Renal cortical epithelial cell (primary cell): ENCODE measurements around the gene TUBB1. TPM values are rescaled to one million over a fixed set of nuclear protein-coding genes. Genes with fewer than 3 reads are reported as not detected.
"Not testable (repeated sequence)": the region's sequence is repeated elsewhere in the genome, so short reads cannot be mapped to it uniquely, and the experiment has no call there.

Source experiments
- DNase-seq: peaks from one replicate; pipeline ENCODE4 v3.0.0-alpha.2; 2011; ENCODE audit warnings: low read depth
- total RNA-seq: library from RNA; depleted of rRNA; stranded (reverse); fragments of >200 nt; gene quantifications from 2 replicates; pipeline ENCODE4 v1.2.3, GENCODE V29; 2014

TUBB1 gene
- total RNA-seq, 1 donor from 2014 or later: not detected

GRCh38 chr20:59020938-59021551 lies 1.8 kb downstream of the TUBB1 start:
- DNase-seq: peak; percentile 66

GRCh38 chr20:59022754-59023153 lies 3.5 kb downstream of the TUBB1 start:
- no peak for DNase-seq

DNA sequence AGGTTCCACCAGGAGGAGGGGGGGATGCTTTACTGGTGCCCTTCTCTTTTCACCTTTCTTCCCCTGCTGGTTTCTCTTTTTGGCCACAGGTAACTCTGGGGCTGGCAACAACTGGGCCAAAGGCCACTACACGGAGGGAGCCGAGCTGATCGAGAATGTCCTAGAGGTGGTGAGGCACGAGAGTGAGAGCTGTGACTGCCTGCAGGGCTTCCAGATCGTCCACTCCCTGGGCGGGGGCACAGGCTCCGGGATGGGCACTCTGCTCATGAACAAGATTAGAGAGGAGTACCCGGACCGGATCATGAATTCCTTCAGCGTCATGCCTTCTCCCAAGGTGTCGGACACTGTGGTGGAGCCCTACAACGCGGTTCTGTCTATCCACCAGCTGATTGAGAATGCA lies 4.4 kb downstream of the TUBB1 start:
- no peak for DNase-seq

- no peak for DNase-seq
These were observed 4.9 kb downstream of the TUBB1 start for GRCh38 chr20:59024111-59024530.

DNA sequence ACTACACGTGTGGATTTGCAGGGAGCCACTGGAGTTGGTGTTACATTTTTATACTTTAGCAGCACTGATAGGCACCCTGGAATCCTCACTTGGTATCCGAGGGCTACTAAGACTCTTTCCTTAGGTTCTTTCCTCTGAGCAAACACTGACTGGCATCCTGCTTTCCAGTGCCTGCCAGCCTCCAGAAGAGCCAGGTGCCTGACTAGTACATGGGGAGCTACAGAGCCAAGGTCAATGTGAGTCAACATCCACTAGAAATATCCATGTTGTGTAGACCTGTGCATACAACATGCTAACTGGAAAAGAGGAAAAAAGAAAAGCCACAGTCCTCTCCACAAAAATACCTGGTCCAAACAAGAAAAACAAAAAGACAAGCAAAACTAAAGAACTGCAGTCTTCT lies 5.9 kb downstream of the TUBB1 start:
- DNase-seq: no peak

DNA sequence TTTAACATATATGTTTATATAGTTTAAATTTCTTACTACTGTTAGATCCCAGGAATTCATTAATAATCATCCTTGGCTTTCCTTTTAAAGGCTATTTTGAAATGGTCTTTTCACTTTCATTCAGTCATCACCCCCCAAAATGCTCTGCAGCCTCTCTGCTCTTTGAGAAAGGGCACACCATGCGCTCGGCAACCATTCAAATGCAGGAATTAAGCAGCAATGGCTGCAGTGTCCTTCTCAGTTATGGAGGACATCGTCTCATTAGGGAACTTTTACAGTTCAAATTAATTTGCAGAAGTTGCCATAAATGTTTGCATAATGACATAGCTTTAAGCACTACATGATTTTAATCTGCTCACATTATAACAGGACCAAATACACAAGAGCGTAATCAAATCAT lies 6.3 kb downstream of the TUBB1 start:
- DNase-seq: no peak

DNA sequence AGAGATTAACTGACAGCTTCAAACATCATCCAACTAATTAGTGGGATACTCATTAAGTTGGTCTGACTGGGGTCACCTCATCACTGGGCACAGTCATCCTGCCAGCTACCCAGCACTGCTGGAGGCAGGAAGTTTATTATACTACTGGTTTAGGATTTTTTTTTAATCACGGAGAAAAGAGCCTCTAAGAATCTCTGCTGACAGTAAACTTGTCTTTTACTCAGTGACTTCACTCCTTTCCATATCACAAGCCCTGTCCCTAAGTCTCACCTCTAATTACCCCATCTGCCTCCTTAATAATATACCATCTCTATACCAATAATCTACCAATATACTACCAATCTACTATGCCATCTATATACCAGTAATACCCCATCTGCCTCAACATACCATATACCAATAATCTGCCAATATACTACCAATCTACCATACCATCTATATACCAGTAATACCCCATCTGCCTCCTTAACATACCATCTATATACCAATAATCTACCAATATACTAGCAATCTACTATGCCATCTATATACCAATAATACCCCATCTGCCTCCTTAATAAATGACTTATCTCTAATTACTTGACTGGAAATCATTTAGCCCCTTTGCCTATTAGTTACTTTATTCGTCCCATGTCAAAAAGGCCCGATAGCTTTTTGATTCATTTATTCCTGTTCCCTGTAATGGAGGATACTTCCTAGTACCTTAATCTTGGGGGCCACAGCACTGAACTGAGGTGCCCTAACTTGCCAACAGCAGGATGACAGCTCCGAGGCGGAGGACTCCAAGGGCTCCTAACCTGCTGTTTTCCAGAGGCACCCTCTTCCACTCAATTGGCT lies 7.9 kb downstream of the TUBB1 start:
- DNase-seq: no peak

- DNase-seq: peak; percentile 38
These were observed 8.6 kb downstream of the TUBB1 start for GRCh38 chr20:59027741-59028320.

DNA sequence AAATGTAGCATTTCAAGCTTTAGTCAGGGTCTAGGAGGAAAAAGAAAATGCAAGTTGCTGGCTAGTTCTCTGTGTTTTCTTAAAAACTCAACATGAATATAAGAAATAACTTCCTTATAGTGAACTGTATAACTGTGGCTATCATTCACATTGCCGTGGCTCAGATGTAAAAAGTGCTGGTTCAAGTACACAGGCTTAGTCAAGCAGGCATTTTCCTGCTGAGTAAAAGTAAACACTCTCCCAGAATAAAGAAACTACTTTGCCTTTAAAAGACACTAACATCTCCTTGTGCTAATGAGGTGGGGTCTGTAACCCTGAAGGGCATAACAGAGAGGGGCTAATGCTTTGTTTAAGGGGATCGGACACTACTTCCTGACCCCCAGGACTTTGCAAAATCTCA lies 9.6 kb downstream of the TUBB1 start:
- DNase-seq: peak; percentile 37

DNA sequence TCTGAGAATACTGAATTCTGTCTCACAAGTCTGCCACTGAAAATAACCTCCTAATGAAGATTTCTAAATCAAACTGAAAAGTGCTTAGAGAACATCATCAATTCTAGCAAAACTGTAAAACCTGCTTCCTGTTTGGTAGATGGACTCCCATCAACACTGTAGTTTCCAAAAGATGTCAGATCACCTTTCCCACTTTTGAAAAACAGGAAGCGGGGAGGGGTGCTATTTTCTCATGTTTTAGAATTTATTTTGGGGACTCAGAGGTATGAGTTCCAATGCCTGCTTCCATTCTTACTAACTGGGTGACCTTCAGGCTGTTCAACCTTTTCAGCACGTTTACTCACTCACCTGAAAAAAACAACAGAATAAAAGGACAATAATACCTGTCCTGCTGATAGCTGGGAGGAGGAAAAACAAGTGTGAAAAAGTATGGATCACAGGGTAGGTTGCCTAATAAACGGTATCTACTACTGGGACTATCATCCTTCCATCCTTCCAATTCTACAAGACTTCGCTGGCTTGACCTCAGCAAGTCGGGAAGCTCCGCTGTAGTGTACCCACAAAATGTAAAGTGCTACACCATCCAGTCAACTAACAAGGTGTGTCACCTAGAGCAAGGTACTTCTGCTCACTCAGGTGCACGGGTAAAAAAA lies 11.8 kb downstream of the TUBB1 start:
- DNase-seq: no peak

GRCh38 chr20:59031564-59032022 lies 12.4 kb downstream of the TUBB1 start:
- DNase-seq: no peak

GRCh38 chr20:59032023-59032712 lies 12.9 kb downstream of the TUBB1 start, which contains the start of gene ATP5F1E:
Gene ATP5F1E (minus strand): TSS chr20:59032335. CDS start chr20:59032251, 84 bp downstream.
- DNase-seq: peak; percentile 77

DNA sequence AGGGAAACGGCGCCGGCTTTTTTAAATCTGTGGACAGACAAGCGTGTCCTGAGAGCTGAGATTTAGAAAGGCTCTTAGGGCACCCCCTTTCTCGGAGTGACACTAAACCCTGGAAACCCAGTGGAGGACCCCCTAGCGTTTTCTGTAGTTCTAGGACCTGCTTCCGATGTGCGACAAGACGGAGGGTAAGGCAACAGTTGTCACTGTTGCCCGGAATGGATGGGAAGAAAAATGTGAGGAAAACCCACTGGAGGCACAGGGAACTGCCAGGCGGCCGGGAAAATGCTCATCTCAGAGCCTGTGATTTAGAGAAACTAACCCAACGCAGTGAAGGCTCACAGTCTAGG lies 13.5 kb downstream of the TUBB1 start:
- DNase-seq: no peak

DNA sequence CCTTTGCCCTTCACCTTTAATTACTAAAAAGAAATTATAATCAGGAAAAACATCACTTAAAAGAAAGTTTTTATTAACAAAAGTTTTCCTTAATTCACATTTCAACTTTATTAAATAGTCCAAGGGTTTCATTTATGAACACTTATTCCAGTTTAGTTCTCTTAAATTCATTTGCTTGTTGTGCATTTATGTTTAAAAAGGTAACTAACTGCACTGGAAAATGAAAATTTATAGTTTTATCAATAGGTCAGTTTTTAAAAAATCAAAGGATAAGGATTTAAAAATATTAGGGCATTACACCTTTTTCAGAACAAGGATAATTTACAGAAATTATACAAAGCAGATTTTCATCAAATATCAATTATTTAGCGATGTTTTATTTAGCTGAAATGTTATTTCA lies 13.9 kb downstream of the TUBB1 start:
- no peak for DNase-seq

GRCh38 chr20:59033616-59034165 lies 14.5 kb downstream of the TUBB1 start:
- DNase-seq: no peak

GRCh38 chr20:59035381-59035780 lies 16.2 kb downstream of the TUBB1 start:
- DNase-seq: no peak

- no peak for DNase-seq
These were observed 18.2 kb downstream of the TUBB1 start for GRCh38 chr20:59037386-59037785.

GRCh38 chr20:59039233-59039632 lies 20.0 kb downstream of the TUBB1 start:
- DNase-seq: no peak

GRCh38 chr20:59040667-59041066 lies 21.4 kb downstream of the TUBB1 start:
- DNase-seq: no peak

DNA sequence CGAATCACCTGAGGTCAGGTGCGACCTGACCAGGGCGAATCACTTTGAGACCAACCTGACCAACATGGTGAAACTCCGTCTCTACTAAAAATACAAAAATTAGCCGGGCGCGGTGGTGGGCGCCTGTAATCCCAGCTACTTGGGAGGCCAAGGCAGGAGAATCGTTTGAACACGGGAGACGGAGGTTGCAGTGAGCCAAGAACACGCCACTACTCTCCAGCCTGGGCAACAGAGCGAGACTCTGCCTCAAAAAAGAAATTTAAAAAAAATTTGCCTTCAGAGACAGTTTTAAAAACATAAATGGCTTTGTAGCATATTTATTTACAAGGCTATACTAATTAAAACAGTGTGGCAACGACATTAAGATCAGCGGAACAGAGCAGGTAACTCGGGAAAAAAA lies 22.3 kb downstream of the TUBB1 start:
- not testable (repeated sequence) for DNase-seq

- DNase-seq: no peak
These were observed 23.0 kb downstream of the TUBB1 start, which contains the start of gene PRELID3B for GRCh38 chr20:59042151-59042795. Gene PRELID3B (minus strand): TSS chr20:59042786. CDS start chr20:59042730, 56 bp downstream.
